ENCODE data around the gene MED25. TPM values are rescaled to one million over a fixed set of nuclear protein-coding genes. Genes with fewer than 3 reads are reported as not detected.
A peak's percentile ranks its signal among the peaks of the same experiment; 100 is the strongest.

Gene MED25
- total RNA-seq (2022) (89.7 and 95.8 TPM in 2 replicates), Bru-seq, nascent RNA (percentile 63 among the genes with signal in this experiment), BruChase-seq, experiment 1, labeled RNA remaining after a 6-hour chase (percentile 70 among the genes with signal in this experiment), BruChase-seq, experiment 2, labeled RNA remaining after a 2-hour chase (percentile 79 among the genes with signal in this experiment)
- long read RNA-seq, transcript MED25-201 (18 exons, 2,332 nt): major isoform, 13 of 52 reads
- long read RNA-seq, partial matches to known transcripts: 28 of 52 reads
- long read RNA-seq, other reads (novel, unspliced or antisense): 11 of 52 reads

- Mint-ChIP-seq H3K9me3 (ENCODE audit: low read depth, unreplicated experiment) (no peaks in the 10 kb centered on the region), H3K27me3 (ENCODE audit: unreplicated experiment) (no peaks in the 10 kb centered on the region), H3K36me3 (ENCODE audit: insufficient read depth, unreplicated experiment) (peaks cover 42% of the 10 kb centered on the region), H3K4me3 (ENCODE audit: low read depth, unreplicated experiment) (peak within 1 kb of the TSS; percentile 96), H3K27ac (ENCODE audit: unreplicated experiment) (peak within 1 kb of the TSS; percentile 99), H3K4me1 (ENCODE audit: low read depth, unreplicated experiment) (peaks cover 23% of the 10 kb centered on the region)
- CTCF ChIA-PET: interaction anchor here (0.6 kb wide), 1 partner anchor 740 kb away, joined by 4 read pairs; no protein-coding TSS in a partner anchor
- BruUV-seq (replicated peaks): no TSS peak
- peak; percentile 91 for DNase-seq
- TF ChIP-seq, protein P1, sequence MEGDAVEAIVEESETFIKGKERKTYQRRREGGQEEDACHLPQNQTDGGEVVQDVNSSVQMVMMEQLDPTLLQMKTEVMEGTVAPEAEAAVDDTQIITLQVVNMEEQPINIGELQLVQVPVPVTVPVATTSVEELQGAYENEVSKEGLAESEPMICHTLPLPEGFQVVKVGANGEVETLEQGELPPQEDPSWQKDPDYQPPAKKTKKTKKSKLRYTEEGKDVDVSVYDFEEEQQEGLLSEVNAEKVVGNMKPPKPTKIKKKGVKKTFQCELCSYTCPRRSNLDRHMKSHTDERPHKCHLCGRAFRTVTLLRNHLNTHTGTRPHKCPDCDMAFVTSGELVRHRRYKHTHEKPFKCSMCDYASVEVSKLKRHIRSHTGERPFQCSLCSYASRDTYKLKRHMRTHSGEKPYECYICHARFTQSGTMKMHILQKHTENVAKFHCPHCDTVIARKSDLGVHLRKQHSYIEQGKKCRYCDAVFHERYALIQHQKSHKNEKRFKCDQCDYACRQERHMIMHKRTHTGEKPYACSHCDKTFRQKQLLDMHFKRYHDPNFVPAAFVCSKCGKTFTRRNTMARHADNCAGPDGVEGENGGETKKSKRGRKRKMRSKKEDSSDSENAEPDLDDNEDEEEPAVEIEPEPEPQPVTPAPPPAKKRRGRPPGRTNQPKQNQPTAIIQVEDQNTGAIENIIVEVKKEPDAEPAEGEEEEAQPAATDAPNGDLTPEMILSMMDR (IDR thresholded peaks at IDR 0.05; ENCODE audit: unreplicated experiment): no peak
- intact Hi-C loops (cut with micrococcal nuclease; ENCODE audit: unreplicated experiment): no loop called here
These were observed at the start of gene MED25 for GRCh38 chr19:49817964-49818648. TSS of gene MED25 (plus strand) at chr19:49818289. CDS start at chr19:49818342, 53 bp downstream.

- H3K27ac Mint-ChIP-seq (ENCODE audit: unreplicated experiment): no peak overlapping the region
- CTCF ChIA-PET: interaction anchor here (0.7 kb wide), 1 partner anchor 13 kb away, joined by 4 read pairs; no protein-coding TSS in a partner anchor
- H3K4me3 Mint-ChIP-seq (ENCODE audit: low read depth, unreplicated experiment): no peak overlapping the region
- H3K27me3 Mint-ChIP-seq (ENCODE audit: unreplicated experiment): no peaks in the 10 kb centered on the region
- H3K9me3 Mint-ChIP-seq (ENCODE audit: low read depth, unreplicated experiment): no peaks in the 10 kb centered on the region
- TF ChIP-seq, protein P1 (IDR thresholded peaks at IDR 0.05; ENCODE audit: unreplicated experiment): no peak
- peaks cover 24% of the 10 kb centered on the region for H3K4me1 Mint-ChIP-seq (ENCODE audit: low read depth, unreplicated experiment)
- peaks cover 27% of the 10 kb centered on the region for H3K36me3 Mint-ChIP-seq (ENCODE audit: insufficient read depth, unreplicated experiment)
- no peak for DNase-seq
- intact Hi-C loops (cut with micrococcal nuclease; ENCODE audit: unreplicated experiment): no loop called here
- no TSS peak for BruUV-seq (replicated peaks)
These were observed 47.6 kb upstream of the MED25 start for GRCh38 chr19:49770529-49770928.

DNA sequence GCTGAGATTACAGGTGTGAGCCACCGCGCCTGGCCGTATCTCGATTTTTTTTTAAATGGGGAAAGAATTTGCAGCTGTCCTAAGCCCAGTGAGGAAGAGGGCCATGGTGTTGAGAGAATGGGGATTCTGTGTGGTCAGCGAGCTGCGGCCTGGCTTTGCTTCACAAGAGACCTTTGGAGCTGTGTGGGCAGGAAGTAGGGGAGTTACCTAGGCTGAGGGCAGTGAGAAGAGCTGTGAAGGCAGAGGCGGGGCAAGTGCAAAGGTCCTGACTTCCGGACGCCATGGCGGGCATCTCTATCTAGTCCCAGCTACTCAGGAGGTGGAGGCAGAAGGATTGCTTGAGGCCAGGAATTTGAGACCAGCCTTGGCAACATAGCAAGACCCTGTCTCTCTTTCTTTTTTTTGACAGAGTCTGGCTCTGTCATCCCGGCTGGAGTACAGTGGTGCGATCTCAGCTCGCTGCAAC lies 46.4 kb upstream of the MED25 start:
- TF ChIP-seq, protein P1 (IDR thresholded peaks at IDR 0.05; ENCODE audit: unreplicated experiment): no peak
- BruUV-seq (replicated peaks): no TSS peak
- no peak for DNase-seq
- peaks cover 24% of the 10 kb centered on the region for H3K4me1 Mint-ChIP-seq (ENCODE audit: low read depth, unreplicated experiment)
- CTCF ChIA-PET: no interaction called here
- H3K36me3 Mint-ChIP-seq (ENCODE audit: insufficient read depth, unreplicated experiment): peaks cover 18% of the 10 kb centered on the region
- no peak overlapping the region for H3K4me3 Mint-ChIP-seq (ENCODE audit: low read depth, unreplicated experiment)
- intact Hi-C loops (cut with micrococcal nuclease; ENCODE audit: unreplicated experiment): no loop called here
- no peak overlapping the region for H3K27ac Mint-ChIP-seq (ENCODE audit: unreplicated experiment)
- no peaks in the 10 kb centered on the region for H3K9me3 Mint-ChIP-seq (ENCODE audit: low read depth, unreplicated experiment)
- no peaks in the 10 kb centered on the region for H3K27me3 Mint-ChIP-seq (ENCODE audit: unreplicated experiment)

DNA sequence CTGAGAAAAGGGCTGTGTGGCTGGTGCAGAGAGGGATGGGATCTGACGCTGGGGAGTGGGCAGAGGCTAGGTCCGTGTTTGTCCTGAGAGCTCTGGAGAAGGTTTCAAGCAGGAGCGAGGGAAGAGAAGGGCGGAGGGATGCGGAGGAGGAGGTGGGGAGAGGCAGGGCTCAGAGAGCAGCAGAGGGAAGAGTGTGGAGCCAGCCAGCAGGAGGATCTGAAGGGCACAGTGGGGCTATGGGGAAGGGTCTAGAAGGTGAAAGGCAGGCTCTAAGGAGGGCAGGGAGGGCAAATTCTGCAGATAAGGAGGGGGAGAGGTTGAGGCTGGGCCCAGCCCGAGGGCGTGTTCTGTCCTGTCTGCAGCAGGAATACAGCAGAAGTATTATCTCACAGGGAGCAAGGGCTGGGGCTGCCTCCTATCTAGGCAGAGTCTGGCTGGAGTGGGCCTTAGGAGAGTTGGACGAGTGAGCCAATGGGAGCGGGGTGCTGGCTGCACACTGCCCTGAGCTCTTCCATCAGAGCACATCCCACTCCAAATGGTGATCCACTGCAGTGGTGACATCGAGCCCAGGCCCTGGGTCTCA lies 45.1 kb upstream of the MED25 start:
- DNase-seq: no peak
- intact Hi-C loops (cut with micrococcal nuclease; ENCODE audit: unreplicated experiment): no loop called here
- H3K4me3 Mint-ChIP-seq (ENCODE audit: low read depth, unreplicated experiment): no peak overlapping the region
- CTCF ChIA-PET: no interaction called here
- H3K9me3 Mint-ChIP-seq (ENCODE audit: low read depth, unreplicated experiment): no peaks in the 10 kb centered on the region
- no TSS peak for BruUV-seq (replicated peaks)
- H3K27me3 Mint-ChIP-seq (ENCODE audit: unreplicated experiment): no peaks in the 10 kb centered on the region
- H3K4me1 Mint-ChIP-seq (ENCODE audit: low read depth, unreplicated experiment): peaks cover 16% of the 10 kb centered on the region
- TF ChIP-seq, protein P1 (IDR thresholded peaks at IDR 0.05; ENCODE audit: unreplicated experiment): no peak
- H3K36me3 Mint-ChIP-seq (ENCODE audit: insufficient read depth, unreplicated experiment): peaks cover 6% of the 10 kb centered on the region
- H3K27ac Mint-ChIP-seq (ENCODE audit: unreplicated experiment): no peak overlapping the region

Measured in Calu3 (cell line).